Upper lobe of left lung (tissue), 4 donors: ENCODE measurements around the gene KLF2.

Experiments
- CTCF ChIP-seq, 6 experiments: fragments of 450-650 bp in 4 of 6; fragments of 200-600 bp in 2 of 6; sonication (generic) in 2 of 6; IDR thresholded peaks; one replicate each; pipeline ENCODE4 v1.5.1; 2016 to 2019; ENCODE audit warnings: antibody characterized with exemption in 6 of 6
- POLR2A ChIP-seq, 4 donors: fragments of 450-650 bp; IDR thresholded peaks; one replicate each; pipeline ENCODE4 v1.5.1; 2016 to 2017; ENCODE audit warnings: antibody characterized with exemption in 4 of 4, mild to moderate bottlenecking in 2 of 4
- POLR2AphosphoS5 ChIP-seq, 2 donors: sonication (generic); formaldehyde crosslinking; IDR thresholded peaks; one replicate each; pipeline ENCODE4 v1.5.1; 2017; ENCODE audit warnings: antibody characterized with exemption in 2 of 2

- TF ChIP-seq CTCF (IDR thresholded peaks at IDR 0.05) (no peak), POLR2A (IDR thresholded peaks at IDR 0.05) (no peak), POLR2AphosphoS5 (IDR thresholded peaks at IDR 0.05) (no peak)
Observed at GRCh38 chr19:16373989-16374388, 49.4 kb downstream of the KLF2 start.
